Glutamatergic neuron (in vitro differentiated cells): ENCODE results near the gene AKR7A2. TPM values are rescaled to one million over a fixed set of nuclear protein-coding genes. Genes with fewer than 3 reads are reported as not detected.

Experiments used
- DNase-seq: peaks from one replicate; pipeline ENCODE4 v3.0.0; 2022
- H3K27ac Mint-ChIP-seq: one replicate; pipeline ENCODE4 v1.8.0; 2020; ENCODE audit warnings: mild to moderate bottlenecking, mixed read lengths, inconsistent platforms; ENCODE audit not compliant: unreplicated experiment
- H3K27me3 Mint-ChIP-seq: one replicate; pipeline ENCODE4 v1.8.0; 2020; ENCODE audit warnings: mild to moderate bottlenecking, moderate library complexity, mixed read lengths, inconsistent platforms; ENCODE audit not compliant: unreplicated experiment
- H3K36me3 Mint-ChIP-seq: one replicate; pipeline ENCODE4 v1.8.0; 2020; ENCODE audit warnings: mild to moderate bottlenecking, mixed read lengths, inconsistent platforms; ENCODE audit not compliant: unreplicated experiment
- H3K4me1 Mint-ChIP-seq: one replicate; pipeline ENCODE4 v1.8.0; 2020; ENCODE audit warnings: mild to moderate bottlenecking, low read depth, mixed read lengths, inconsistent platforms; ENCODE audit not compliant: unreplicated experiment
- H3K4me3 Mint-ChIP-seq: one replicate; pipeline ENCODE4 v1.8.0; 2020; ENCODE audit warnings: mild to moderate bottlenecking, mixed read lengths, inconsistent platforms; ENCODE audit not compliant: unreplicated experiment
- H3K9me3 Mint-ChIP-seq: one replicate; pipeline ENCODE4 v1.8.0; 2020; ENCODE audit warnings: mild to moderate bottlenecking, moderate library complexity, mixed read lengths, inconsistent platforms; ENCODE audit not compliant: unreplicated experiment
- total RNA-seq: library from RNA; stranded (reverse); fragmentation: NEBNext Ultra II Directional; extraction: Animal tissue kit (Norgen Biotek cat#: 25700); gene quantifications from one replicate; pipeline ENCODE4 v1.2.1, GENCODE V29; 2021; ENCODE audit not compliant: unreplicated experiment
- TF ChIP-seq, protein P1 (sequence below): fragments of 200-600 bp; sonication (generic); IDR thresholded peaks from one replicate; pipeline ENCODE4 v1.5.0; 2021; ENCODE audit not compliant: partially characterized antibody, unreplicated experiment

Gene AKR7A2
- total RNA-seq, 1 donor from 2014 or later, result 35.7 TPM

GRCh38 chr1:19353596-19353995 is 41.7 kb upstream of the AKR7A2 start:
- no peak for DNase-seq
- no peaks in the 10 kb centered on the region for H3K36me3 Mint-ChIP-seq
- peaks cover 5% of the 10 kb centered on the region for H3K9me3 Mint-ChIP-seq
- peaks cover 4% of the 10 kb centered on the region for H3K27me3 Mint-ChIP-seq
- H3K4me1 Mint-ChIP-seq, result no peaks in the 10 kb centered on the region
- no peak overlapping the region for H3K27ac Mint-ChIP-seq
- TF ChIP-seq, protein P1, sequence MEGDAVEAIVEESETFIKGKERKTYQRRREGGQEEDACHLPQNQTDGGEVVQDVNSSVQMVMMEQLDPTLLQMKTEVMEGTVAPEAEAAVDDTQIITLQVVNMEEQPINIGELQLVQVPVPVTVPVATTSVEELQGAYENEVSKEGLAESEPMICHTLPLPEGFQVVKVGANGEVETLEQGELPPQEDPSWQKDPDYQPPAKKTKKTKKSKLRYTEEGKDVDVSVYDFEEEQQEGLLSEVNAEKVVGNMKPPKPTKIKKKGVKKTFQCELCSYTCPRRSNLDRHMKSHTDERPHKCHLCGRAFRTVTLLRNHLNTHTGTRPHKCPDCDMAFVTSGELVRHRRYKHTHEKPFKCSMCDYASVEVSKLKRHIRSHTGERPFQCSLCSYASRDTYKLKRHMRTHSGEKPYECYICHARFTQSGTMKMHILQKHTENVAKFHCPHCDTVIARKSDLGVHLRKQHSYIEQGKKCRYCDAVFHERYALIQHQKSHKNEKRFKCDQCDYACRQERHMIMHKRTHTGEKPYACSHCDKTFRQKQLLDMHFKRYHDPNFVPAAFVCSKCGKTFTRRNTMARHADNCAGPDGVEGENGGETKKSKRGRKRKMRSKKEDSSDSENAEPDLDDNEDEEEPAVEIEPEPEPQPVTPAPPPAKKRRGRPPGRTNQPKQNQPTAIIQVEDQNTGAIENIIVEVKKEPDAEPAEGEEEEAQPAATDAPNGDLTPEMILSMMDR, result no peak
- no peak overlapping the region for H3K4me3 Mint-ChIP-seq

- Mint-ChIP-seq H3K4me3 (no peak overlapping the region), H3K4me1 (no peaks in the 10 kb centered on the region), H3K9me3 (peaks cover 5% of the 10 kb centered on the region), H3K36me3 (no peaks in the 10 kb centered on the region), H3K27me3 (peaks cover 4% of the 10 kb centered on the region), H3K27ac (no peak overlapping the region)
- TF ChIP-seq, protein P1, result no peak
- no peak for DNase-seq
Measured at GRCh38 chr1:19352839-19353238, 40.9 kb upstream of the AKR7A2 start.

DNA sequence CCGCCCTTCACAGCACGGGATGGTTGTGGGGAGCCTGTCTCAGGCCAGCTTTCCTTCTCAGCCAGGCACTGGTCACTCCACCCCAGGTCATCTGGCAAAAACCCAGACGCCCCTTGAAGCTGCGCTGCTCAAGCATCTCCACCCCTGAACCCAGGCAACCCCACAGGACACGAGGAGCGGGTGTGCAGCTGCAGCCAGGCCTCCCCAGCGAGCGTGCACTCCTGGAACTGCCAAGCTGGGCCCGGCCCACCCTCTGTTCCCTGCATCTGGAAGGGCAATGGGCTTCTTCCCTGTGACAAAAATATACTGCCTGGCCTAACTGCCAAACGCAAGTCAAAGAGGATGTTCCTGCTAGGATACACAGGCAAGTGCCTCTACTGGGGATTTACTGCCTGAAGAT is 39.9 kb upstream of the AKR7A2 start:
- Mint-ChIP-seq H3K4me3 (no peak overlapping the region), H3K9me3 (peaks cover 5% of the 10 kb centered on the region), H3K36me3 (no peaks in the 10 kb centered on the region), H3K4me1 (no peaks in the 10 kb centered on the region), H3K27ac (peak overlapping the region; percentile 66), H3K27me3 (peaks cover 4% of the 10 kb centered on the region)
- DNase-seq, result no peak
- TF ChIP-seq, protein P1, result no peak

DNA sequence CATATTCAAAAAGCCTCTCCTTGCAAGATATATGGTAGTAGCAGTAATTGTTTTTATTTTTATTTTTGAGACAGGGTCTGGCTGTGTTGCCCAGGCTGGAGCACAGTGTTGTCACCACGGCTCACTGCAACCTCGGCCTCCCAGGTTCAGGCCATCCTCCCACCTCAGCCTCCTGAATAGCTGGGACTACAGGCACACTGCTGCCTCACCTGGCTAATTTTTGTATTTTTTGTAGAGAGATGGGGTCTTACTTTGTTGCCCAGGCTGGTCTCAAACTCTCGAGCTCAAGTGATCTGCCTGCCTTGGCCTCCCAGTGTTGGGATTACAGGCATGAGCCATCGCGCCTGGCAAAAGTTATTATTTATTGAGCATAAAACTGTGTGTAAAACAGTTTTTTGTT is 38.6 kb upstream of the AKR7A2 start:
- Mint-ChIP-seq H3K27ac (no peak overlapping the region), H3K4me1 (no peaks in the 10 kb centered on the region), H3K36me3 (no peaks in the 10 kb centered on the region), H3K27me3 (peaks cover 5% of the 10 kb centered on the region), H3K4me3 (no peak overlapping the region), H3K9me3 (peaks cover 3% of the 10 kb centered on the region)
- TF ChIP-seq, protein P1, result no peak
- DNase-seq, result no peak

DNA sequence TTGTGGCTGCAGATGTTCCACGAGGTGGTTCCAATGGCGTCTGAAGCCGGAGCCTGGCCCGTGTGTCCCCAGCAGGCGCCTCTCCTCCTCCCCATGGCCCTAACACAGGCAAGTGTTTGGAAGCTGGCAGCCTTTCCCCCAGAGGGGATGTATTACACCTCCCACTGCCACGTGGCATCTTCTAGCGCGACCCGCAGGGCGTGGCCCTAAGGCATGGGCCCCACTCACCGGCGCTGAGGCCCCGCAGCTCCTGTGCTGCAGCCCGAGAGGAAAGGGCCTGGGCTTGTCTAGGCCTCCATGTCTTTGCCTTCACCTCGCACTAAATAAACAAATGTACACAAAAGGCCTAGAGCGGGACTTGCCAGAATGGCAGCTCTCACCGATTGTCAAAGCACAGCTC is 38.1 kb upstream of the AKR7A2 start:
- H3K36me3 Mint-ChIP-seq, result no peaks in the 10 kb centered on the region

More for the DNA sequence above, 38.1 kb upstream of the AKR7A2 start:
- DNase-seq, result no peak
- H3K4me1 Mint-ChIP-seq, result no peaks in the 10 kb centered on the region
- H3K27me3 Mint-ChIP-seq, result peaks cover 5% of the 10 kb centered on the region
- TF ChIP-seq, protein P1, result no peak
- peaks cover 6% of the 10 kb centered on the region for H3K9me3 Mint-ChIP-seq
- H3K27ac Mint-ChIP-seq, result no peak overlapping the region
- no peak overlapping the region for H3K4me3 Mint-ChIP-seq
